UCSD-AML1 (cell line): Measurements from ENCODE around the gene PIP4K2A.
"Not testable (repeated sequence)": the region's sequence is repeated elsewhere in the genome, so short reads cannot be mapped to it uniquely, and the experiment has no call there.

ENCODE experiments used
- DNase-seq: peaks from one replicate; lab custom pipeline; 2025; ENCODE audit not compliant: unreplicated experiment; lab: John Stamatoyannopoulos, UW

Gene PIP4K2A

GRCh38 chr10:22697101-22697500 is 17.3 kb downstream of the PIP4K2A start:
- no peak for DNase-seq

- DNase-seq = no peak
Observed at GRCh38 chr10:22693860-22694259, 20.5 kb downstream of the PIP4K2A start.

GRCh38 chr10:22693371-22693784 is 21.0 kb downstream of the PIP4K2A start:
- no peak for DNase-seq

GRCh38 chr10:22692119-22692518 is 22.3 kb downstream of the PIP4K2A start:
- DNase-seq = not testable (repeated sequence)

- no peak for DNase-seq
Observed at GRCh38 chr10:22690614-22691431, 23.6 kb downstream of the PIP4K2A start.

- no peak for DNase-seq
Observed at GRCh38 chr10:22690158-22690557, 24.2 kb downstream of the PIP4K2A start.

GRCh38 chr10:22686347-22686746 is 28.0 kb downstream of the PIP4K2A start:
- no peak for DNase-seq

- DNase-seq = no peak
Observed at GRCh38 chr10:22685926-22686325, 28.5 kb downstream of the PIP4K2A start.

- DNase-seq = no peak
Observed at GRCh38 chr10:22684699-22685098, 29.7 kb downstream of the PIP4K2A start.

- no peak for DNase-seq
Observed at GRCh38 chr10:22683140-22683389, 31.3 kb downstream of the PIP4K2A start.

GRCh38 chr10:22682237-22683139 is 31.9 kb downstream of the PIP4K2A start:
- DNase-seq = peak; percentile 37

- no peak for DNase-seq
Observed at GRCh38 chr10:22681783-22682183, 32.6 kb downstream of the PIP4K2A start.

GRCh38 chr10:22681301-22681700 is 33.1 kb downstream of the PIP4K2A start:
- DNase-seq = no peak

- DNase-seq = no peak
Observed at GRCh38 chr10:22679608-22680007, 34.8 kb downstream of the PIP4K2A start.

GRCh38 chr10:22677333-22677732 is 37.0 kb downstream of the PIP4K2A start:
- no peak for DNase-seq

GRCh38 chr10:22676435-22676834 is 37.9 kb downstream of the PIP4K2A start:
- DNase-seq = no peak

- DNase-seq = no peak
Observed at GRCh38 chr10:22674573-22674930, 39.8 kb downstream of the PIP4K2A start.

GRCh38 chr10:22673785-22674572 is 40.4 kb downstream of the PIP4K2A start:
- no peak for DNase-seq

- DNase-seq = no peak
Observed at GRCh38 chr10:22673091-22673392, 41.3 kb downstream of the PIP4K2A start.

GRCh38 chr10:22672319-22673090 is 41.9 kb downstream of the PIP4K2A start:
- DNase-seq = no peak

GRCh38 chr10:22670788-22671187 is 43.6 kb downstream of the PIP4K2A start:
- no peak for DNase-seq
